Upper lobe of left lung (tissue), 6 donors: ENCODE measurements around the gene MAD1L1. TPM values are rescaled to one million over a fixed set of nuclear protein-coding genes. Genes with fewer than 3 reads are reported as not detected.

ENCODE experiments used
- ATAC-seq, 2 donors: fragments of 200-7000 bp; cut with Tn5 transposase; one replicate each; pipeline ENCODE4 v1.9.1; 2022; ENCODE audit warnings: mild to moderate bottlenecking in 2 of 2, moderate library complexity in 2 of 2; ENCODE audit not compliant: low FRiP score in 2 of 2
- DNase-seq, 2 donors: peaks; one replicate each; pipeline ENCODE4 v3.0.0-alpha.2; 2019 to 2020
- H3K27ac ChIP-seq, 4 donors: fragments of 200-600 bp; sonication (generic); one replicate each; pipeline ENCODE4 v1.5.1; 2016 to 2019
- H3K27me3 ChIP-seq, 4 donors: fragments of 200-600 bp; sonication (generic); one replicate each; pipeline ENCODE4 v1.5.1; 2017 to 2019
- H3K36me3 ChIP-seq, 4 donors: fragments of 200-600 bp; sonication (generic); one replicate each; pipeline ENCODE4 v1.5.1; 2016 to 2019
- H3K4me1 ChIP-seq, 4 donors: fragments of 200-600 bp; sonication (generic); one replicate each; pipeline ENCODE4 v1.5.1; 2018 to 2019
- H3K4me3 ChIP-seq, 4 donors: fragments of 200-600 bp; sonication (generic); one replicate each; pipeline ENCODE4 v1.5.1; 2017 to 2019; ENCODE audit warnings: mild to moderate bottlenecking in 2 of 4, moderate library complexity in 1 of 4
- H3K9me3 ChIP-seq, 4 donors: fragments of 200-600 bp; sonication (generic); one replicate each; pipeline ENCODE4 v1.5.1; 2018 to 2019
- CTCF ChIP-seq, 6 experiments: fragments of 450-650 bp in 4 of 6; fragments of 200-600 bp in 2 of 6; sonication (generic) in 2 of 6; IDR thresholded peaks; one replicate each; pipeline ENCODE4 v1.5.1; 2016 to 2019; ENCODE audit warnings: antibody characterized with exemption in 6 of 6
- EP300 ChIP-seq, 4 donors: sonication (generic); formaldehyde crosslinking; IDR thresholded peaks; one replicate each; pipeline ENCODE4 v1.5.1; 2017; ENCODE audit warnings: antibody characterized with exemption in 4 of 4, control low read depth in 2 of 4
- POLR2A ChIP-seq, 4 donors: fragments of 450-650 bp; IDR thresholded peaks; one replicate each; pipeline ENCODE4 v1.5.1; 2016 to 2017; ENCODE audit warnings: antibody characterized with exemption in 4 of 4, mild to moderate bottlenecking in 2 of 4
- POLR2AphosphoS5 ChIP-seq, 2 donors: sonication (generic); formaldehyde crosslinking; IDR thresholded peaks; one replicate each; pipeline ENCODE4 v1.5.1; 2017; ENCODE audit warnings: antibody characterized with exemption in 2 of 2
- WGBS, 2 donors: methylation state at CpG; one replicate each; pipeline ENCODE4 v1.1.5; 2017 to 2018; 5-methylcytosine and 5-hydroxymethylcytosine counted together
- total RNA-seq, 6 donors: library from RNA; depleted of rRNA in 4 of 6; stranded (reverse); fragments of >200 nt in 4 of 6; gene quantifications; one replicate each; pipeline versions ENCODE4 v1.1.0 to v1.2.1, GENCODE V29; 2016 to 2021
- donor health status: DM: no; HTN: no; CAD: no; lungs with moderate emphysema.
- donor health status: DM: no; HTN: yes; CAD: no; lungs with severe emphysema.

MAD1L1 gene
- total RNA-seq, 6 donors from 2014 or later = 40.6 to 364 (median 65.6) TPM

- DNase-seq = peak in 1 of 2 donors; percentile 65
- H3K4me1 ChIP-seq = peaks cover 8 to 17% (median 13%) of the 10 kb centered on the region in 4 donors
- TF ChIP-seq CTCF (IDR thresholded peaks at IDR 0.05) (no peak), POLR2AphosphoS5 (IDR thresholded peaks at IDR 0.05) (no peak), POLR2A (IDR thresholded peaks at IDR 0.05) (no peak), EP300 (IDR thresholded peaks at IDR 0.05) (no peak)
- ATAC-seq = no peak
- H3K36me3 ChIP-seq = peaks cover 0 to 10% (median 5%) of the 10 kb centered on the region in 4 donors
- 94 to 96% methylated on average over 9 to 14 of the region's 15 CpGs for WGBS, 2 donors
- no peak overlapping the region for H3K4me3 ChIP-seq
- H3K9me3 ChIP-seq = no peaks in the 10 kb centered on the region
- no peak overlapping the region for H3K27ac ChIP-seq
- H3K27me3 ChIP-seq = no peaks in the 10 kb centered on the region
Measured at GRCh38 chr7:1952781-1953180, 280.0 kb downstream of the MAD1L1 start.

- ATAC-seq = no peak
- Histone ChIP-seq H3K36me3 (peaks cover 0 to 8% (median 3%) of the 10 kb centered on the region in 4 donors), H3K27ac (no peak overlapping the region), H3K4me1 (peaks cover 8 to 17% (median 13%) of the 10 kb centered on the region in 4 donors), H3K9me3 (no peaks in the 10 kb centered on the region), H3K4me3 (no peak overlapping the region), H3K27me3 (no peaks in the 10 kb centered on the region)
- 94 to 95% methylated on average over 19 to 28 of the region's 28 CpGs for WGBS, 2 donors
- peak in 1 of 2 donors; percentile 74 for DNase-seq
- TF ChIP-seq POLR2AphosphoS5 (IDR thresholded peaks at IDR 0.05) (no peak), CTCF (IDR thresholded peaks at IDR 0.05) (no peak), POLR2A (IDR thresholded peaks at IDR 0.05) (no peak), EP300 (IDR thresholded peaks at IDR 0.05) (no peak)
Measured at GRCh38 chr7:1952169-1952760, 280.5 kb downstream of the MAD1L1 start.

GRCh38 chr7:1951600-1951999, 281.1 kb downstream of the MAD1L1 start:
- H3K36me3 ChIP-seq = peaks cover 0 to 4% (median 0%) of the 10 kb centered on the region in 4 donors
- peak in 1 of 2 donors; percentile 64 for DNase-seq

GRCh38 chr7:1951159-1951536, 281.6 kb downstream of the MAD1L1 start:
- WGBS, 2 donors = 47 to 67% methylated on average over 4 to 10 of the region's 10 CpGs
- DNase-seq = peak; percentile 58 to 60
- H3K4me1 ChIP-seq = peaks cover 8 to 17% (median 13%) of the 10 kb centered on the region in 4 donors

More at GRCh38 chr7:1951600-1951999, 281.1 kb downstream of the MAD1L1 start:
- WGBS, 2 donors = 90 to 100% methylated on average over 5 to 17 of the region's 17 CpGs
- Histone ChIP-seq H3K9me3 (no peaks in the 10 kb centered on the region), H3K27me3 (no peaks in the 10 kb centered on the region), H3K27ac (no peak overlapping the region), H3K4me1 (peaks cover 8 to 17% (median 13%) of the 10 kb centered on the region in 4 donors), H3K4me3 (no peak overlapping the region)
- ATAC-seq = no peak
- no peak for TF ChIP-seq CTCF (IDR thresholded peaks at IDR 0.05)
- no peak for TF ChIP-seq POLR2AphosphoS5 (IDR thresholded peaks at IDR 0.05)
- no peak for TF ChIP-seq EP300 (IDR thresholded peaks at IDR 0.05)
- no peak for TF ChIP-seq POLR2A (IDR thresholded peaks at IDR 0.05)

GRCh38 chr7:1950452-1951158, 282.1 kb downstream of the MAD1L1 start:
- no peak for ATAC-seq
- Histone ChIP-seq H3K36me3 (peaks cover 0 to 4% (median 0%) of the 10 kb centered on the region in 4 donors), H3K9me3 (no peaks in the 10 kb centered on the region), H3K4me1 (peaks cover 8 to 17% (median 13%) of the 10 kb centered on the region in 4 donors), H3K4me3 (no peak overlapping the region), H3K27me3 (no peaks in the 10 kb centered on the region), H3K27ac (peak overlapping the region in 1 of 4 donors; percentile 35)
- DNase-seq = peak in 1 of 2 donors; percentile 67
- 35 to 82% methylated on average over 4 to 26 of the region's 26 CpGs for WGBS, 2 donors
- TF ChIP-seq EP300 (IDR thresholded peaks at IDR 0.05) (no peak), POLR2AphosphoS5 (IDR thresholded peaks at IDR 0.05) (no peak), POLR2A (IDR thresholded peaks at IDR 0.05) (no peak), CTCF (IDR thresholded peaks at IDR 0.05) (no peak)

More at GRCh38 chr7:1951159-1951536, 281.6 kb downstream of the MAD1L1 start:
- ATAC-seq = peak; percentile 1 to 47
- H3K27ac ChIP-seq = peak overlapping the region in 1 of 4 donors; percentile 35
- H3K27me3 ChIP-seq = no peaks in the 10 kb centered on the region
- H3K36me3 ChIP-seq = peaks cover 0 to 4% (median 0%) of the 10 kb centered on the region in 4 donors
- H3K9me3 ChIP-seq = no peaks in the 10 kb centered on the region
- TF ChIP-seq POLR2AphosphoS5 (IDR thresholded peaks at IDR 0.05) = no peak
- peak in 1 of 4 donors; percentile 21 for TF ChIP-seq POLR2A (IDR thresholded peaks at IDR 0.05)
- H3K4me3 ChIP-seq = no peak overlapping the region
